Central memory CD8-positive, alpha-beta T cell (primary cell): ENCODE measurements around the gene NFASC.

Experiments
- ATAC-seq: fragments of 150-1000 bp; cut with Tn5 transposase; replicated peaks from 2 replicates; pipeline ENCODE4 v1.10.0; 2022; ENCODE audit warnings: mild to moderate bottlenecking, moderate FRiP score, moderate number of reproducible peaks; ENCODE audit not compliant: poor library complexity, severe bottlenecking; ENCODE audit errors: extremely low read depth
- DNase-seq, 2 donors: peaks; one replicate each; pipeline ENCODE4 v3.0.0; 2021; ENCODE audit warnings: low spot score in 2 of 2
- H3K27ac Mint-ChIP-seq: one replicate; pipeline ENCODE4 v1.8.0; 2022; ENCODE audit warnings: low read depth, mild to moderate bottlenecking, moderate library complexity, mixed read lengths
- H3K27me3 Mint-ChIP-seq: one replicate; pipeline ENCODE4 v1.8.0; 2022; ENCODE audit warnings: mixed read lengths
- H3K36me3 Mint-ChIP-seq: one replicate; pipeline ENCODE4 v1.8.0; 2022; ENCODE audit warnings: mild to moderate bottlenecking, moderate library complexity, mixed read lengths; ENCODE audit not compliant: insufficient read depth
- H3K4me1 Mint-ChIP-seq: one replicate; pipeline ENCODE4 v1.8.0; 2022; ENCODE audit warnings: mixed read lengths
- H3K4me3 Mint-ChIP-seq: one replicate; pipeline ENCODE4 v1.8.0; 2022; ENCODE audit warnings: mild to moderate bottlenecking, moderate library complexity, mixed read lengths
- H3K9me3 Mint-ChIP-seq: one replicate; pipeline ENCODE4 v1.8.0; 2022; ENCODE audit warnings: mixed read lengths

The NFASC gene

GRCh38 chr1:205001162-205001561, 130.5 kb downstream of the NFASC start:
- Mint-ChIP-seq H3K27ac (no peak overlapping the region), H3K9me3 (no peaks in the 10 kb centered on the region)
- ATAC-seq = no peak

GRCh38 chr1:205002705-205003104, 132.0 kb downstream of the NFASC start:
- Mint-ChIP-seq H3K9me3 (no peaks in the 10 kb centered on the region), H3K27me3 (peaks cover 57% of the 10 kb centered on the region), H3K36me3 (peaks cover 1% of the 10 kb centered on the region), H3K27ac (no peak overlapping the region), H3K4me3 (no peak overlapping the region), H3K4me1 (no peaks in the 10 kb centered on the region)
- ATAC-seq = no peak
- no peak for DNase-seq

More at GRCh38 chr1:205001162-205001561, 130.5 kb downstream of the NFASC start:
- no peak overlapping the region for H3K4me3 Mint-ChIP-seq
- no peak for DNase-seq
- H3K36me3 Mint-ChIP-seq = no peaks in the 10 kb centered on the region
- no peaks in the 10 kb centered on the region for H3K4me1 Mint-ChIP-seq
- H3K27me3 Mint-ChIP-seq = peaks cover 60% of the 10 kb centered on the region

- Mint-ChIP-seq H3K36me3 (peaks cover 1% of the 10 kb centered on the region), H3K9me3 (no peaks in the 10 kb centered on the region), H3K4me3 (no peak overlapping the region), H3K27ac (no peak overlapping the region), H3K4me1 (no peaks in the 10 kb centered on the region), H3K27me3 (peaks cover 55% of the 10 kb centered on the region)
- ATAC-seq (no peak), DNase-seq (no peak)
Measured at GRCh38 chr1:205003358-205004131, 132.9 kb downstream of the NFASC start.

- Mint-ChIP-seq H3K4me3 (no peak overlapping the region), H3K4me1 (no peaks in the 10 kb centered on the region), H3K27ac (no peak overlapping the region), H3K27me3 (peaks cover 55% of the 10 kb centered on the region), H3K9me3 (no peaks in the 10 kb centered on the region), H3K36me3 (peaks cover 1% of the 10 kb centered on the region)
- DNase-seq (no peak), ATAC-seq (no peak)
Measured at GRCh38 chr1:205004351-205004750, 133.7 kb downstream of the NFASC start.

GRCh38 chr1:205008896-205009295, 138.2 kb downstream of the NFASC start:
- H3K27ac Mint-ChIP-seq = peak overlapping the region; percentile 13
- DNase-seq (no peak), ATAC-seq (no peak)
- H3K4me3 Mint-ChIP-seq = no peak overlapping the region
- H3K36me3 Mint-ChIP-seq = peaks cover 1% of the 10 kb centered on the region
- peaks cover 22% of the 10 kb centered on the region for H3K27me3 Mint-ChIP-seq
- H3K4me1 Mint-ChIP-seq = no peaks in the 10 kb centered on the region
- H3K9me3 Mint-ChIP-seq = no peaks in the 10 kb centered on the region

- H3K27me3 Mint-ChIP-seq = peaks cover 26% of the 10 kb centered on the region
Measured at GRCh38 chr1:205009670-205010069, 139.0 kb downstream of the NFASC start.

GRCh38 chr1:205012391-205013140, 141.9 kb downstream of the NFASC start:
- ATAC-seq (no peak), DNase-seq (no peak)
- no peaks in the 10 kb centered on the region for H3K4me1 Mint-ChIP-seq
- no peak overlapping the region for H3K4me3 Mint-ChIP-seq
- H3K27ac Mint-ChIP-seq = no peak overlapping the region
- H3K36me3 Mint-ChIP-seq = no peaks in the 10 kb centered on the region
- no peaks in the 10 kb centered on the region for H3K9me3 Mint-ChIP-seq
- H3K27me3 Mint-ChIP-seq = peaks cover 26% of the 10 kb centered on the region

More at GRCh38 chr1:205009670-205010069, 139.0 kb downstream of the NFASC start:
- Mint-ChIP-seq H3K36me3 (peaks cover 1% of the 10 kb centered on the region), H3K4me1 (no peaks in the 10 kb centered on the region), H3K27ac (no peak overlapping the region), H3K4me3 (no peak overlapping the region), H3K9me3 (no peaks in the 10 kb centered on the region)
- no peak for DNase-seq
- ATAC-seq = no peak

- Mint-ChIP-seq H3K4me1 (no peaks in the 10 kb centered on the region), H3K27me3 (peaks cover 26% of the 10 kb centered on the region), H3K27ac (no peak overlapping the region), H3K9me3 (no peaks in the 10 kb centered on the region), H3K4me3 (no peak overlapping the region), H3K36me3 (no peaks in the 10 kb centered on the region)
- no peak for DNase-seq
- ATAC-seq = no peak
Measured at GRCh38 chr1:205013683-205014367, 143.2 kb downstream of the NFASC start.

- ATAC-seq = no peak
- Mint-ChIP-seq H3K4me1 (no peaks in the 10 kb centered on the region), H3K4me3 (no peak overlapping the region), H3K9me3 (no peaks in the 10 kb centered on the region), H3K27me3 (peaks cover 31% of the 10 kb centered on the region), H3K36me3 (no peaks in the 10 kb centered on the region), H3K27ac (no peak overlapping the region)
- no peak for DNase-seq
Measured at GRCh38 chr1:205014783-205015182, 144.1 kb downstream of the NFASC start.

GRCh38 chr1:205015241-205015640, 144.6 kb downstream of the NFASC start:
- H3K27me3 Mint-ChIP-seq = peaks cover 36% of the 10 kb centered on the region
- no peak for DNase-seq
- no peaks in the 10 kb centered on the region for H3K9me3 Mint-ChIP-seq
- H3K4me1 Mint-ChIP-seq = no peaks in the 10 kb centered on the region
- no peak overlapping the region for H3K4me3 Mint-ChIP-seq
- H3K27ac Mint-ChIP-seq = no peak overlapping the region
- no peaks in the 10 kb centered on the region for H3K36me3 Mint-ChIP-seq
- no peak for ATAC-seq

- no peak for ATAC-seq
- H3K27me3 Mint-ChIP-seq = peaks cover 44% of the 10 kb centered on the region
- H3K27ac Mint-ChIP-seq = no peak overlapping the region
- H3K4me1 Mint-ChIP-seq = no peaks in the 10 kb centered on the region
- no peak overlapping the region for H3K4me3 Mint-ChIP-seq
- DNase-seq = no peak
- H3K36me3 Mint-ChIP-seq = no peaks in the 10 kb centered on the region
- no peaks in the 10 kb centered on the region for H3K9me3 Mint-ChIP-seq
Measured at GRCh38 chr1:205016075-205016474, 145.4 kb downstream of the NFASC start.

GRCh38 chr1:205016584-205016983, 145.9 kb downstream of the NFASC start:
- ATAC-seq = no peak
- Mint-ChIP-seq H3K27ac (no peak overlapping the region), H3K4me1 (no peaks in the 10 kb centered on the region), H3K9me3 (no peaks in the 10 kb centered on the region), H3K36me3 (no peaks in the 10 kb centered on the region), H3K4me3 (no peak overlapping the region), H3K27me3 (peaks cover 46% of the 10 kb centered on the region)
- DNase-seq = no peak
